Cardiac muscle cell (in vitro differentiated cells and primary cell): ENCODE data around the gene LYZL2. TPM values are rescaled to one million over a fixed set of nuclear protein-coding genes. Genes with fewer than 3 reads are reported as not detected.
"Not testable (repeated sequence)": the region's sequence is repeated elsewhere in the genome, so short reads cannot be mapped to it uniquely, and the experiment has no call there.

Source experiments
- DNase-seq, 2 donors: peaks; one replicate each; pipeline versions ENCODE4 v3.0.0 to v3.0.0-alpha.2; 2010 to 2017; ENCODE audit warnings: low read depth in 1 of 2, low spot score in 1 of 2
- H3K27ac ChIP-seq: fragments of 200-600 bp; sonication (generic); 2 replicates; pipeline ENCODE4 v1.5.1; 2016
- H3K27me3 ChIP-seq: fragments of 200-600 bp; sonication (generic); 2 replicates; pipeline ENCODE4 v1.6.0; 2016; ENCODE audit warnings: control low read depth
- H3K36me3 ChIP-seq: fragments of 200-600 bp; sonication (generic); 2 replicates; pipeline ENCODE4 v1.5.1; 2016; ENCODE audit warnings: control low read depth
- H3K4me1 ChIP-seq: fragments of 200-600 bp; sonication (generic); 2 replicates; pipeline ENCODE4 v1.8.1; 2017; ENCODE audit warnings: low read depth, mild to moderate bottlenecking, mixed run types
- H3K4me3 ChIP-seq: fragments of 200-600 bp; sonication (generic); 2 replicates; pipeline ENCODE4 v1.5.1; 2016; ENCODE audit warnings: mild to moderate bottlenecking
- H3K9me3 ChIP-seq: fragments of 200-600 bp; sonication (generic); 2 replicates; pipeline ENCODE4 v1.5.1; 2017; ENCODE audit warnings: low read depth, mild to moderate bottlenecking, control low read depth
- polyA plus RNA-seq: library from polyadenylated mRNA; unstranded; fragments of >200 nt; fragmentation: Nextera tagmentation; extraction: Ambion mirVana; gene quantifications from 2 replicates; pipeline ENCODE4 v1.2.1, GENCODE V29; 2016
- total RNA-seq: library from RNA; depleted of rRNA; stranded (reverse); fragments of >200 nt; gene quantifications from 2 replicates; pipeline ENCODE4 v1.2.3, GENCODE V29; 2016
- TF ChIP-seq, protein P1 (sequence below): IDR thresholded peaks from 2 replicates; pipeline ENCODE4 v1.5.1; 2012; ENCODE audit warnings: low read depth, mild to moderate bottlenecking, low read length

The LYZL2 gene
- total and polyA plus RNA-seq, 2 experiments from 2014 or later = not detected

GRCh38 chr10:30671026-30671616 is 41.6 kb upstream of the LYZL2 start:
- H3K9me3 ChIP-seq = no peaks in the 10 kb centered on the region
- H3K27ac ChIP-seq = no peak overlapping the region
- H3K4me1 ChIP-seq = no peaks in the 10 kb centered on the region
- no peaks in the 10 kb centered on the region for H3K36me3 ChIP-seq
- no peak overlapping the region for H3K4me3 ChIP-seq
- H3K27me3 ChIP-seq = no peaks in the 10 kb centered on the region
- DNase-seq = peak; percentile 72 to 88
- TF ChIP-seq, protein P1, sequence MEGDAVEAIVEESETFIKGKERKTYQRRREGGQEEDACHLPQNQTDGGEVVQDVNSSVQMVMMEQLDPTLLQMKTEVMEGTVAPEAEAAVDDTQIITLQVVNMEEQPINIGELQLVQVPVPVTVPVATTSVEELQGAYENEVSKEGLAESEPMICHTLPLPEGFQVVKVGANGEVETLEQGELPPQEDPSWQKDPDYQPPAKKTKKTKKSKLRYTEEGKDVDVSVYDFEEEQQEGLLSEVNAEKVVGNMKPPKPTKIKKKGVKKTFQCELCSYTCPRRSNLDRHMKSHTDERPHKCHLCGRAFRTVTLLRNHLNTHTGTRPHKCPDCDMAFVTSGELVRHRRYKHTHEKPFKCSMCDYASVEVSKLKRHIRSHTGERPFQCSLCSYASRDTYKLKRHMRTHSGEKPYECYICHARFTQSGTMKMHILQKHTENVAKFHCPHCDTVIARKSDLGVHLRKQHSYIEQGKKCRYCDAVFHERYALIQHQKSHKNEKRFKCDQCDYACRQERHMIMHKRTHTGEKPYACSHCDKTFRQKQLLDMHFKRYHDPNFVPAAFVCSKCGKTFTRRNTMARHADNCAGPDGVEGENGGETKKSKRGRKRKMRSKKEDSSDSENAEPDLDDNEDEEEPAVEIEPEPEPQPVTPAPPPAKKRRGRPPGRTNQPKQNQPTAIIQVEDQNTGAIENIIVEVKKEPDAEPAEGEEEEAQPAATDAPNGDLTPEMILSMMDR = peak; percentile 73

DNA sequence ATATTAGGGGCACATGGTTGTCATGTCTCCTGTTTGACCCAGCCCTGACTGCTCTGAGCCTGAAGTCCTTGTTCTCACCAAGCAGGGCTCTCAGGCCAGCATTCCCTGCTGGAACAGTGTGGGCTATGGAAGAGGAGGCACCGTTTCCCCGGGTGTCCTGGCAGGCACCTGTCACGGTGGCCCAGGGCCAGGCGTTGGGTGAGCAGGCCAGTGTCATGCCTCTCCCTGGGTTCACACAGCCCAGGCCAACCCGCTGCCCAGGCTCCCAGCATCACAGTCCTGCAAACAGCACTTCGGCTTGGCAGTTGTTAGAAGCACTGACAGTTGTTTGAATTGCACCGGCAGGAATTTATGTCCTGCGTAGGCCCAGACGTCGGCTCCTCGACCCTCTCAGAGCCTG is 38.4 kb upstream of the LYZL2 start:
- not testable (repeated sequence) for H3K4me3 ChIP-seq, H3K36me3 ChIP-seq, DNase-seq, H3K27me3 ChIP-seq, H3K27ac ChIP-seq, H3K4me1 ChIP-seq, H3K9me3 ChIP-seq

DNA sequence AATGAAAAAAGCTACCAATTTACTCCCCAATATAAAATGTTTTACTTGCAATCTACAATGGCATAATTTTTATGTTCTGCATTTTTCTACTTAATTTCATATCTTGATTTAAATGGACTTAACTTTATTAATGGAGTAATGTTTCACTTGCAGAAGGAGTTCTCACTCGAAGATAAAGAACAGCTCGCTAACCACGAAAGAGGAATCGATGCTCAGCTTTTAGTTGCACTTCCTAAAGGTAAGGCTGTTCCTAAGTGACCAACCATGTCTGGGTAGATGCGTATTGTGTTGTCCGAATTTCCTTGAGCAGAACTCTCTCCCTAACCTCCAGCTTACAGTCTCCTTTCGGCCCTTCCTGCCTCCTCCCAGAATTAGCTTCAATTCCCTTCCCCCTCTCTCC is 33.9 kb upstream of the LYZL2 start:
- DNase-seq, H3K9me3 ChIP-seq, H3K27me3 ChIP-seq, H3K27ac ChIP-seq, H3K4me1 ChIP-seq, H3K36me3 ChIP-seq, H3K4me3 ChIP-seq: not testable (repeated sequence)

DNA sequence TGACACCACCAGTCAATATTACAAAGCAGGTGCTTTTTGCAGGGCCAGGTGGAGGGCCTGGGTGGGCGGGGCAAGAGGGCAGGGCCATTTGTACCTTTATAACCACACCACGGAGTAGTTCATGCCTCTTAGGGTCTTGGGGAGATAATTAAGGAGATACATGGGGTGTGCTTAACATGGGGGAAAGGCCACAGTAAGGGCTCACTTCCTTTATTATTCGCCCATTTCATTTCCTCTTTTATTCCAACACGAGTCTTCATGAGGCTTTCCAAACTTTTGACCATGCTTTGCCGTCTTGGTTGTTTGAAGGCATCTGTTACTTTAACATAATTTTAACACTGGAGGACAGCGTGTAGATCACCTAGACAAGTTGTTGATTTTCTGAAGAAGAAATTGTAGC is 33.3 kb upstream of the LYZL2 start:
- H3K4me1 ChIP-seq = no peaks in the 10 kb centered on the region
- no peaks in the 10 kb centered on the region for H3K36me3 ChIP-seq
- no peaks in the 10 kb centered on the region for H3K27me3 ChIP-seq
- TF ChIP-seq, protein P1 = no peak
- H3K27ac ChIP-seq = no peak overlapping the region
- H3K4me3 ChIP-seq = no peak overlapping the region
- no peak for DNase-seq
- H3K9me3 ChIP-seq = no peaks in the 10 kb centered on the region

DNA sequence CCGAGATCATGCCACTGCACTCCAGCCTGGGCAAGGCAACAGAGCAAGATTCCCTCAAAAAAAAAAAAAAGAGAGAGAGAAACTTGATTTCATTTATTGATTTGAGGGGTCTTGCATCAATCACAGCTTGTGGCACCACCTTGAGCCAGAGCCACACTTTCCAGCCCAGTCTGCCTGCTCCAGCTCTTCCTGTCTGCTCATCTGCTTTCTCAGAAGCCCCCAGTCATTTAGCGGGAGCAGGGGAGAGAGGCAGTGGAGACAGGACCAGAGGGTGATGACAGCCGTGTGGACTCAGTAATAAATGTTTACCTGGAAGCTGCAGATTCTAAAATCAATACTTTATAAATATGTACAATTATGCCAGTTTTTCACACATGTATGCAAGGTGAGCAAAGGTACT is 30.8 kb upstream of the LYZL2 start:
- not testable (repeated sequence) for H3K4me1 ChIP-seq, H3K36me3 ChIP-seq, DNase-seq, H3K9me3 ChIP-seq, H3K27ac ChIP-seq, H3K4me3 ChIP-seq, H3K27me3 ChIP-seq

DNA sequence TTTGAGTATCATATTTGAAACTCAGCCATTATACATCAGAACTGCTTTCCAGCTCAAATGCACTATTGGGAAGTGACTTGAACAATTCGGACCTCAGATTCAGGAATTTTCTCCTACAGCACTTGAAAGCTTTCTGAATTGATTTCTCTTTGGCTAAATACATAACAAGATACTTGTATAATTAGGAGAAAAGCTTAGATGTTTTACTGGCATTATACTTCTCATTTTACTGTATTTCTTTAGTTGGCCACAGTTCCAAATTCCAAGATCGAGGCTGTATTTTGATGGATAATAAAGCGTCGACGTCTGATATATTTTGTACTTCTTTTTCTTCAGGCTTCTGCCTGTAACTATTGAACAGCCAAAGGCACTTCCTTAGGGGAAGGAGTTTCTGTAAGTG is 26.7 kb upstream of the LYZL2 start:
- no peaks in the 10 kb centered on the region for H3K27me3 ChIP-seq
- H3K4me3 ChIP-seq = no peak overlapping the region
- no peak overlapping the region for H3K27ac ChIP-seq
- DNase-seq = no peak
- TF ChIP-seq, protein P1 = no peak
- no peaks in the 10 kb centered on the region for H3K9me3 ChIP-seq
- no peaks in the 10 kb centered on the region for H3K4me1 ChIP-seq
- H3K36me3 ChIP-seq = no peaks in the 10 kb centered on the region

DNA sequence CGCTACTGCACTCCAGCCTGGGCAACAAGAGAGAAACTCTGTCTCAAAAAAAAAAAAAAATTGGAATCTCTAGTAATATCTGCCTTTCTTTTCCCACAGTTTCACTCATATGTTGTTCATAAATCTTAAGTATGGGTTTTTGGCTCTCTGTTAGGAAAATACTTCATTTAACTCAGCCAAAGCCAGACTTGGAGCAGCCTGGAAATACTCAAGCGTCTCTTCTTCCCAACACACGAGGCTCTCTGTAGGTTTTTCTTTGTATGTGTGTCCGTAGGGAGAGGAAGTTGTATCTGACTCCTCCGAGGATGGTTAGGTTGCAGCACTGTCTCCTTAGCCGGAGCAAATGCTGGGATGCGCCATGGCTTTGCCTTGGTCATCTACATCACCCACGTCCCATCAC is 25.4 kb upstream of the LYZL2 start:
- not testable (repeated sequence) for H3K27ac ChIP-seq, H3K9me3 ChIP-seq, H3K36me3 ChIP-seq

GRCh38 chr10:30651470-30652397 is 22.2 kb upstream of the LYZL2 start:
- H3K4me1 ChIP-seq, H3K27me3 ChIP-seq, H3K9me3 ChIP-seq, H3K4me3 ChIP-seq, H3K36me3 ChIP-seq, H3K27ac ChIP-seq: not testable (repeated sequence)
- DNase-seq = peak in 1 of 2 donors; percentile 33

More for the DNA sequence above, 25.4 kb upstream of the LYZL2 start:
- DNase-seq, H3K27me3 ChIP-seq, H3K4me1 ChIP-seq, H3K4me3 ChIP-seq: not testable (repeated sequence)
